Left ventricle myocardium inferior (tissue), 1 donor: Measurements from ENCODE around the gene BCL11B. TPM values are rescaled to one million over a fixed set of nuclear protein-coding genes. Genes with fewer than 3 reads are reported as not detected.

Experiments used
- DNase-seq: peaks from one replicate; pipeline ENCODE4 v3.0.0-alpha.2; 2020
- H3K27ac ChIP-seq: fragments of 200-600 bp; replicated peaks from 2 replicates; pipeline ENCODE4 v1.8.0; 2021
- H3K27me3 ChIP-seq: fragments of 200-600 bp; 2 replicates; pipeline ENCODE4 v1.8.0; 2021; ENCODE audit warnings: low read depth
- H3K36me3 ChIP-seq: fragments of 200-600 bp; 2 replicates; pipeline ENCODE4 v1.8.0; 2021
- H3K4me1 ChIP-seq: fragments of 200-600 bp; 2 replicates; pipeline ENCODE4 v1.8.0; 2021
- H3K4me3 ChIP-seq: fragments of 200-600 bp; 2 replicates; pipeline ENCODE4 v1.8.0; 2021; ENCODE audit warnings: mild to moderate bottlenecking, moderate library complexity
- H3K9me3 ChIP-seq: fragments of 200-600 bp; replicated peaks from 2 replicates; pipeline ENCODE4 v1.8.0; 2021
- intact Hi-C: fragments of 100-400 bp; cut with micrococcal nuclease; formaldehyde crosslinking; loops from one replicate; pipeline ENCODE4 v1.11.0; 2022
- total RNA-seq: library from RNA; stranded (reverse); fragmentation: NEBNext Ultra II Directional; extraction: Animal tissue kit (Norgen Biotek cat#: 25700); gene quantifications from one replicate; pipeline ENCODE4 v1.2.1, GENCODE V29; 2021
- TF ChIP-seq, protein P1 (sequence below): fragments of 200-600 bp; IDR thresholded peaks from 2 replicates; pipeline ENCODE4 v1.8.0; 2021; ENCODE audit warnings: antibody characterized with exemption, mild to moderate bottlenecking, borderline replicate concordance
- donor health status: DM: no; HTN: yes; CAD: no; lungs with severe emphysema.

The BCL11B gene
- total RNA-seq, 1 donor from 2014 or later: 0.11 TPM

- H3K4me3 ChIP-seq: no peak overlapping the region
- DNase-seq: no peak
- intact Hi-C loops: no loop called here
- peaks cover 100% of the 10 kb centered on the region for H3K27me3 ChIP-seq
- no peaks in the 10 kb centered on the region for H3K9me3 ChIP-seq
- H3K27ac ChIP-seq: no peak overlapping the region
- no peaks in the 10 kb centered on the region for H3K36me3 ChIP-seq
- H3K4me1 ChIP-seq: no peaks in the 10 kb centered on the region
- TF ChIP-seq, protein P1, sequence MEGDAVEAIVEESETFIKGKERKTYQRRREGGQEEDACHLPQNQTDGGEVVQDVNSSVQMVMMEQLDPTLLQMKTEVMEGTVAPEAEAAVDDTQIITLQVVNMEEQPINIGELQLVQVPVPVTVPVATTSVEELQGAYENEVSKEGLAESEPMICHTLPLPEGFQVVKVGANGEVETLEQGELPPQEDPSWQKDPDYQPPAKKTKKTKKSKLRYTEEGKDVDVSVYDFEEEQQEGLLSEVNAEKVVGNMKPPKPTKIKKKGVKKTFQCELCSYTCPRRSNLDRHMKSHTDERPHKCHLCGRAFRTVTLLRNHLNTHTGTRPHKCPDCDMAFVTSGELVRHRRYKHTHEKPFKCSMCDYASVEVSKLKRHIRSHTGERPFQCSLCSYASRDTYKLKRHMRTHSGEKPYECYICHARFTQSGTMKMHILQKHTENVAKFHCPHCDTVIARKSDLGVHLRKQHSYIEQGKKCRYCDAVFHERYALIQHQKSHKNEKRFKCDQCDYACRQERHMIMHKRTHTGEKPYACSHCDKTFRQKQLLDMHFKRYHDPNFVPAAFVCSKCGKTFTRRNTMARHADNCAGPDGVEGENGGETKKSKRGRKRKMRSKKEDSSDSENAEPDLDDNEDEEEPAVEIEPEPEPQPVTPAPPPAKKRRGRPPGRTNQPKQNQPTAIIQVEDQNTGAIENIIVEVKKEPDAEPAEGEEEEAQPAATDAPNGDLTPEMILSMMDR: no peak
Observed at GRCh38 chr14:99258341-99258861, 13.6 kb downstream of the BCL11B start.

DNA sequence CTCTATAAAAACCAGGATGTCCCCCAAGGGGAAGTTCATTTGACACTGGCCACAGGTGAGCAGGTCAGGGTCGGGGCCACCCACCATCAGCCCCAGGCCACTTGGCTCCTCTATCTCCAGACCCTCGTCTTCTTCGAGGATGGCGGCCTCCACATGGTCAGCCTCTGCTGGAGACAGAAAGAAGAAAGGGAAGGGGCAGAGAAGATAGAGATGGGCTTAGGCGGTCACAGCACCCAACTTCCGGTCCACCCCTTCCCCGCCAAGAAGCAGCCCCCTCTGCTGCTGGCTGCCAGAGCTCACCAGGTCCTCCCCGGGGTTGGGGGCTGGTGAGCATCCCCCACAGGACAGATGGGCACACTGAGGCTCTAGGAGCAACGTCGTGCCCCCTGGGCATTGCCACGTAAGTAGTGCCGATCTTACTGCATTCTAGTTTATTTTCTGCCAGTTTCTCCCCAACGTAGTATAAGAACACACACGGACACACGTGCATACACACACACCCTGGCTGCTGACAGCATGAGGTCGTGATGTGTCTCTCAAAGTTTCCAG, 14.2 kb downstream of the BCL11B start:
- H3K27me3 ChIP-seq: peaks cover 100% of the 10 kb centered on the region
- no peak overlapping the region for H3K27ac ChIP-seq
- H3K4me1 ChIP-seq: no peaks in the 10 kb centered on the region
- intact Hi-C loops: no loop called here
- no peak overlapping the region for H3K4me3 ChIP-seq
- H3K36me3 ChIP-seq: no peaks in the 10 kb centered on the region
- no peak for DNase-seq
- TF ChIP-seq, protein P1: no peak
- no peaks in the 10 kb centered on the region for H3K9me3 ChIP-seq

- TF ChIP-seq, protein P1: no peak
- Histone ChIP-seq H3K27ac (no peak overlapping the region), H3K27me3 (peaks cover 100% of the 10 kb centered on the region), H3K9me3 (no peaks in the 10 kb centered on the region), H3K4me1 (no peaks in the 10 kb centered on the region), H3K4me3 (no peak overlapping the region), H3K36me3 (no peaks in the 10 kb centered on the region)
- intact Hi-C loops: no loop called here
- DNase-seq: no peak
Observed at GRCh38 chr14:99257122-99257672, 14.8 kb downstream of the BCL11B start.

GRCh38 chr14:99256483-99256874, 15.5 kb downstream of the BCL11B start:
- intact Hi-C loops: no loop called here
- H3K4me1 ChIP-seq: no peaks in the 10 kb centered on the region
- H3K36me3 ChIP-seq: no peaks in the 10 kb centered on the region
- no peak overlapping the region for H3K27ac ChIP-seq
- TF ChIP-seq, protein P1: no peak
- H3K27me3 ChIP-seq: peaks cover 100% of the 10 kb centered on the region
- no peak overlapping the region for H3K4me3 ChIP-seq
- no peaks in the 10 kb centered on the region for H3K9me3 ChIP-seq
- no peak for DNase-seq

DNA sequence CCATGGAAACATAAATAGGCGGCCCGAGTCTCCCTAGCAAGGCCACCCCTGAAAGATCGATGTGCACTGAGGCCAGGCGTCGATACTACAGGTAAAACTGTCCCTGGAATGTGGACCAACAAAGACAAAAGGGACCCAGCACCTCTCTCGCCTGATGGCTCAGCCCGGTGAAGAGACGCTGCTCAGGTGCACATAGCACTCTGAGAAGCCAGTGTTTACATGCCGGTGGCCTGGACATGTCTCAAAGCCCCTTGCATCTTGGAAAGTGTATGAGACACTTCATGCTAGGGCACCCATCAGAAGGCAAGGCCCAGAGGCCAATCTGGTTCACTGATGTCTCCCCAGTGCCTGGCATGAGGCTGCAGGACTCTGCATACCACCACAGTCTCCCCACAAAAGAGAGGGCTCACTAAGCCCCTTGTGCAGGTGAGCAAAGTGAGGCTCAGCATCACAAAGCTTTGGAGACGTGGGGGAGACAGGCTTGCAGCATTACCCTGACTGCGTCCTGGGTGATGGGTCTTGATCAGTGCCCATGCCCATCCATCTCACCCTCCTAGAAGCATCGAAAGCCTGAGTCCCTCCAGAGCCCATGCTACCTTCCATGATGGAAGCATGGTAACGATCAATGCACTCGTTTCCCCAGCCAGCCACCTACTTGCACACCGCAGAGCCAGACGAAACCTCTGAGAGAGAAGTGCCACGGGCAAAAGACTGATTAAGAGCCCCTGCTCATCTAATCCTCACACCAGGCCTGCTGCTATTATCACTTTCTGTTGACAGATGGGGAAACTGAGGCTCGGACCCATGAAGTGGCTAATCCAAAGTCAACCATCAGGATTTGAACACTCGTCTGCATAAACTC, 16.1 kb downstream of the BCL11B start:
- intact Hi-C loops: no loop called here
- Histone ChIP-seq H3K27ac (no peak overlapping the region), H3K36me3 (no peaks in the 10 kb centered on the region), H3K27me3 (peaks cover 100% of the 10 kb centered on the region), H3K9me3 (no peaks in the 10 kb centered on the region), H3K4me3 (no peak overlapping the region), H3K4me1 (no peaks in the 10 kb centered on the region)
- DNase-seq: no peak
- TF ChIP-seq, protein P1: no peak
